ENCODE measurements around the gene MEP1A. TPM values are rescaled to one million over a fixed set of nuclear protein-coding genes. Genes with fewer than 3 reads are reported as not detected.
A peak's percentile ranks its signal among the peaks of the same experiment; 100 is the strongest.
"Not testable (repeated sequence)": the region's sequence is repeated elsewhere in the genome, so short reads cannot be mapped to it uniquely, and the experiment has no call there.

MEP1A gene
- total RNA-seq, 1 experiment from 2014 or later = not detected

DNA sequence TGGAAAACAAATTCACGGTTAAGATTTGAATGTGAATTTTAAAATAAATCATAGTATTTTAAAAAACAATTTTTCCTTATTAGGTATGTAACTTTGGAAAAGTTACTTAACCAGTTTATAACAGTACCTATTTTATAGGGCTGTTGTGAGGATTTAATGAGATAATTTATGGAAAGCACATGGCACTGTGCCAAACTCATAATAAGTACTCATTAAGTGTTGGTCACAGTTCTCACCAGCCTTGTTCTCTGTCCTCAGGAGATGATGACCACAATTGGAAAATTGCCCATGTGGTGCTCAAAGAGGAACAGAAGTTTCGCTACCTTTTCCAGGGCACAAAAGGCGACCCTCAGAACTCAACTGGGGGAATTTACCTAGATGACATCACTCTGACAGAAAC lies 39.6 kb downstream of the MEP1A start:
- DNase-seq (ENCODE audit: low read depth) = no peak

DNA sequence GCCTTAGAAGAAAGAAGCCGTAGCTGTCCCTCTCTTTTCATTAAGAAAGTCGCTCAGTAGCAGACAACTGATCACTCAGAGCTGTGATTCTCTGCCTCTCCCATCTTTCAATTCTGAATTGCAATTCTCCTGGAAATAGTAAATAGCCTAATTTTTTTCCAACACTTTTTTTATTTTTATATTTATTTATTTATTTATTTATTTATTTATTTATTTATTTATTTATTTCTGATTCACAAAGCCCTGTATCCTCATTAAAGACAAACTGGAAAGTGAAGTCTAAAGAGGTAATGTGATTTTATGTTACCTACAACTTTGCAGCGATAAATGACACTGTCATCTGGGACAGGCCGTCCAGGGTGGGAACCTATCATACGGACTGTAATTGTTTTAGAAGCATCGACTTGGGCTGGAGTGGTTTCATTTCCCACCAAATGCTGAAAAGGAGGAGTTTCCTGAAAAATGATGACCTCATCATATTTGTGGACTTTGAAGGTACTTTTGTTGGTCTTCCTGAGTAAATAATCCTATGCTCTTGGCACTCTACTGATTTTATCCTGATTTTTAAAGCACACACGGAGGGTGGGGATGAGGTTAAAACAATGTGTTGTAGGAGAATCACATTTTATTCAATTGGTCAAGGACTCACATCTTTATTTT lies 41.2 kb downstream of the MEP1A start:
- DNase-seq (ENCODE audit: low read depth) = not testable (repeated sequence)

DNA sequence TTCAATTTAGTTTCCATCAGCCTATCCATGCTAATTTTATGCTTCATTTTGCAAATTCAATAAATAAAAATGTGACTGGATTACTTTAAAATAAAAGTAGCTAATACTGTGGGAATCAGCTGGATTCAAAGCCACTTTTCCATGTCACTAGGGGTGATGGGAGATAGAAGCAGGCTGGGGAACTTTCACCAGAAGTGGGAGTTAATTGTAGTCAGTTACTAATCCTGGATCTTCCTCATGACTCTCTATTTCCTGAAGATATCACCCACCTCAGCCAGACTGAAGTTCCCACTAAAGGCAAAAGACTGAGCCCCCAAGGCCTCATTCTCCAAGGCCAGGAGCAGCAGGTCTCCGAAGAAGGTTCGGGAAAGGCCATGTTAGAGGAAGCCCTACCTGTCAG lies 41.8 kb downstream of the MEP1A start:
- DNase-seq (ENCODE audit: low read depth) = not testable (repeated sequence)

DNA sequence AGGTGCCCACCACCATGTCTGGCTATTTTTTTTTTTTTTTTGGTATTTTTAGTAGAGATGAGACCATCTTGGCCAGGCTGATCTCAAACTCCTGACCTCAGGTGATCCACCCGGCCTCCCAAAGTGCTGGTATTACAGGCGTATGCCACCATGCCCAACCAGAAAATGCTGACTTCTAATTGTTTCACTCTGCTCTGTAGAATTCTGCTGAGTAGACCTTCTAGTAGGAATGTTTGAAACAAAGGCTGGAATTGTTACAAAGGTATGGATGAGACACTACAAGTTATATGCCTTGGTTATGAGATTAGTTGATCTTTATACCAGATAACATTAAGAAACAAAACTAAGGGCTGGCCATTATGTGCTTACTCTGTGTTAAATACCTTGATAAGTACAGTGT lies 44.8 kb downstream of the MEP1A start:
- DNase-seq (ENCODE audit: low read depth) = no peak

DNA sequence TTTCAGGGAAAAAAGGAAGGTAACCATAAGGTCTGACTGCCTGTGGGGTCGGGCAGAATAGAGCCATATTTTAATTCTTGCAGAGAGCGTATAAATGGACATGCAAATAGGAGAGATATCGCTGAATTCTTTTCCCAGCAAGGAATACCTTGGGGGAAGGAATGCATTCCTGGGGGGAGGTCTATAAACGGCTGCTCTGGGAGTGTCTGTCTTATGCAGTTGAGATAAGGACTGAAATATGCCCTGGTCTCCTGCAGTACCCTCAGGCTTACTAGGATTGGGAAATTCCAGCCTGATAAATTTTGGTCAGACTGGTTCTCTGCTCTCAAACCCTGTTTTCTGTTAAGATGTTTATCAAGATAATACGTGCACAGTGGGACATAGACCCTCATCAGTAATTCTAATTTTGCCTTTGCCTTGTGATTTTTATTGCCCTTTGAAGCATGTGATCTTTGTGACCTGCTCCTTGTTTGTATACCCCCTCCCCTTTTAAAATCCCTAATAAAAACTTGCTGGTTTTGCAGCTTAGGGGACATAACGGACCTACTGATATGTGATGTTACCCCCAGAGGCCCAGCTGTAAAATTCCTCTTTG lies 49.2 kb downstream of the MEP1A start:
- not testable (repeated sequence) for DNase-seq (ENCODE audit: low read depth)

DNA sequence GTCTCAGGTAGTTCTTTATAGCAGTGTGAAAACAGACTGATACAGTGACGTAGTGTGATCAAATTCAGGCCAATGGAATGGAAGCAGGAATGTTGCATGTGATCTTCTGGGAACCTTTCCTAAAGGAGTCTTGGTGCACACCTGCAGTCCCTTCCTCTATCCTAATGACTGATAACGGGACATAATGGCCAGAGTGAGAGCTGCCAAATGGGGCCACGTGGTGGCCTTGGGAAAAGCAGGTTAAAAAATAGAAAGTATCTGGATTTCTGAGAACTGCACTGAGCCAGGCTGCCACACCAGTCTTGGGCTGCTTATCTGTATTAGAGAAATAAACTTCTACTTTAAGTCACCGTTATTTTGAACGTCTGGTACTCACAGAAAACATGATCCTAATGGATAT lies 51.9 kb downstream of the MEP1A start:
- DNase-seq (ENCODE audit: low read depth) = no peak

DNA sequence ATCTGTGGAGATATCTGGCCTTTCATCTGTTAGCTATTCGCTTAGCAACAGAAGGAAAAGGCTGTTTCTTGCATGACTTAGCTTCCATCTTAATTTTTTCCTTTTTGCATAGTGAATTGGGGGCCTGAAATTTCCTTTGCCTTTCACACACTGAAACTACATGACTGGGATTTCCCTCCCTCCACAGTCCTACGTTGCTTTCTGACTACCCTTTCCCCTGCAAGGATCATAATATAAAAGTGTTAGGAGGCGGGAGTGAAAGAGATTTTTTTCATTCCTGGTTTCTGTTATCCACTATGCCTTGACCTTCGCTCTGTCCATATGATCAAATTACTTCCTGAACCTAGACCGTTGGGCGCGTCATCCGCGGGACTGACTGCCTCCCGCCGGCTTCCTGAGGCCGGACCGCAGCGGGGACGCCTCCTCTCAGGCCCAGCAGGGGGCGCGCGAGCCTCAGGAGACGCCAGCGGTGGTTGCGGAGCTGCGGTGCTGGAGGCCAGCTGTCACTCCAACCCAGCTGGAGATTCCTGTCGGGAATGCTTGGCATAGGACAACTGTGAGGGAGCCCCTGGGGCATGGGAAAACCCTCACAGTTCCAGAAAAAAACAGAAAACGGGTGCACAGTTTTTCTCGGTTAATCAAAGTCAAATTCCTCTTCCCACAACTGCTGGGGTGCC lies 55.6 kb downstream of the MEP1A start:
- DNase-seq (ENCODE audit: low read depth) = peak; percentile 75

DNA sequence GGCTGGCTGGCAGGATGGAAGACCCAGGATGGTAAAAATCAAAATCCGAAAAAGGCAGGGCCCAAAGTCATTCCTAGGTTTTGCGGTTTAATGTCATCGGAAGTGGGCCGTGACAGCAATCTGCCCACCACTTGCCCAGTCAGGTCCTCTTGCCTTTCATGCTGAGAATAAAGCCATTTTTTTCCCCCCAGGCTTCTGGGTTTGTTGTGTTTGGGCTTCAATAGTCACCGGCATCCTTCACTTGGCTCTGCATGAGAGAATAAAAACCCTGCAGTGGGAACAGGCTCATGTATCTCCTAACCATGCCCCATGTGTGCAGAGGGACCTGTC lies 56.1 kb downstream of the MEP1A start:
- DNase-seq (ENCODE audit: low read depth) = no peak

DNA sequence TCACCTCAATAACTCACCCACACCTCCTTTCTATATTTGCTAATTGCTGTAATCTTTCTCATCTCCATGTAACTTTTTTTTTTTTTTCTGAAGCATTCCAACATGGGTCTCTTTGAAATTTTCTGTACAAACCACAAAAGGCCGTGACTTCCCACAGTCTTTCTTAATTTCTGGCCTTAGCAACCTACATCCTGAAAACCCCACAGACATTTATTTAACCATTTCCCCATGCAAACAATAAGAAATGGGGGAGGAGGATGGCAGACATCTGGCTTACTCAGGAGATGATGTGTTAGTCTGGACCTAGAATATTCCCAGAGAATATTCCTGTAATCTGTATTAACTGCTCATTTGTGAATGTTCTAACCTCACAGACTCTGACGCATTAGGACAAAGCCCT lies 57.6 kb downstream of the MEP1A start:
- peak; percentile 3 for DNase-seq (ENCODE audit: low read depth)

DNA sequence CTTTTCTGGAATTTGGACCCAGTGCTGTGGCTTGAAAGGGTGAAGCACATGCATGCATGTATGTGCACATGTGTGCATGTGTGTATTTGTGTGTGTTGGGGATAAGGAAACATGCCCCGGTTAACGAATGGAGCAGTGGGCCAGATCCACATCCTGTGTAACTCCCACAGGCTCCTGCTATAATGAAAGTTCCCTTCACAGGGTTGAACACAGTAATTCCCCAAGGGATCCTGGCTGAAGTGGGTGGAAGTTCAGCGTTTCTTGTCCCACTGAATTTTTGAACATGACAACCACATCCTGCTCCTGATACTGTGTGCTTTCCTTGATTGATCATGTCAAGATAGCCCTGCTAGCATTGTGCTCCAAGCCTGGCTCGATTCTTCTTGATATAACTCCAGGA lies 58.4 kb downstream of the MEP1A start:
- DNase-seq (ENCODE audit: low read depth) = not testable (repeated sequence)

DNA sequence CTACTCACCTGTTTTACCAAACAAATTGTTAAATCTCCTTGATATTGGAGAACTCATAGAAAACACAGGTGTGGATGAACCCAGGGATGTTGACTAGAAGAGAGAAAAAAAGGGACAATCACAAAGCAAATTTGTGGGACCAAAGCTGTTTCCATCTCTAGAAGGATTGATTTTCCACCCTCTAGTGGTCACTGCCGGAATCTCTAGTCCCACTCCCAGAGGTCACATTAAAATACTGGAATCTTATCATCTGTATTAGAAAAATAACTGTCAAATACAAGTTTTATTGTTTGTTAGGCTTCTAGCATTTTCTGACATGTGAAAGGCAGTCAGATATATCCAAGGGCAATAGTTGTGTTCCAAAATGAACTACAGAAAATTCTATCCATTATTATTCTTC lies 62.8 kb downstream of the MEP1A start:
- peak; percentile 22 for DNase-seq (ENCODE audit: low read depth)

DNA sequence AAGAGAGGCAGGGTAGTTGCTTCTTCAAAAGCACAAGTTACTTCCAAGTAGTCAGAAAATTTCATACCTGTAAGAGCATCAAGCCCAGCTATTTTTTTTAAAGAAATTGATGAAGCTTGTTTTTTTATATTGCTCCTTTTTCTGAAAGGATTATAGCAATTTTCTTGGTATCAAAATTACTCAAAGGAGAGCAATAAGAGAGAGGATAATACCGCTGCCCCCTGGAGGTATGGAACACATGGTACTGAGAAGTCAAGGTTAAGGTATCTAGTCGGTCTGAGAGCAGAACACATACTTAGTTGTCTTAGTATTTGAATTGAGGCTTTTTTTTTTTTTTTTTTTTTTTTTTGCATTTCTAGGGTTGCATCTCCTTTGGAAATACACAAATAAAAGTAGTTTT lies 69.2 kb downstream of the MEP1A start:
- DNase-seq (ENCODE audit: low read depth) = no peak

DNA sequence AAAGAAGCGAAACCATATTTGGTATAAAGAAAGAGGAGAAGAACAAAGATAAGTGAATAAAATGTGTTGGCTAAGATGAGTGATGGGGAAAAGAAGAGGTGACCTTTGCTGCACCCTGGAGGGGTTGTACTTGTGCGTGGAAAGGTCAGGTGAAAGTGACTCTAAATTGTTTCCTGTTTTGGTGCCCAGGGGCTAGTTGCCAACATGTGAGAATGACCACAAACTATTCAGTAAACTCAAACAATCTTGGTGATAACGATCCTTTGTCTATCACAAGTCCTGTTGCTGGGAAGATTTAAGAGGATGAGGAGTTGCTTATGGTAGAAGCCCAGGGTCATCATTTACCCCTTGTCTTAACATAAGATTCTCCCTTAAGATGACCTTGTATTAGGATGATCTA lies 70.6 kb downstream of the MEP1A start:
- no peak for DNase-seq (ENCODE audit: low read depth)

DNA sequence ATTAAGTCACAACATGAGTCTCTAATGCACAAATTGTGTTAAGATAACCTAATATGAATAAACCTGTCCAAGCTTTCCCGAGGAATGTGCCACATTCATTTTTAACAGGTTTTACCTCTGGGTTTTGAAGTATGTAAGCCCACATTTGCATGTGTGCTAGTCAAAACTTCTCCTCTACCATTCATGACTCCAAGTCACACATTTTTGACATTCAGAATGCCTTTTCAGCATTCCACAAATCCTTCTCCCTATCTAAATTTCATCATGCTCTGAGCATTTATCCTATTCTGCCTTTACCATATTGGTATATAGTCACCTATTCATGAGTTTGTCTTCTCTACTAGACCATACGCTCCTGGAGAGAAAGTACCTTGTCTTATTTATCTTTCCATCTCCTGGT lies 72.0 kb downstream of the MEP1A start:
- DNase-seq (ENCODE audit: low read depth) = no peak

DNA sequence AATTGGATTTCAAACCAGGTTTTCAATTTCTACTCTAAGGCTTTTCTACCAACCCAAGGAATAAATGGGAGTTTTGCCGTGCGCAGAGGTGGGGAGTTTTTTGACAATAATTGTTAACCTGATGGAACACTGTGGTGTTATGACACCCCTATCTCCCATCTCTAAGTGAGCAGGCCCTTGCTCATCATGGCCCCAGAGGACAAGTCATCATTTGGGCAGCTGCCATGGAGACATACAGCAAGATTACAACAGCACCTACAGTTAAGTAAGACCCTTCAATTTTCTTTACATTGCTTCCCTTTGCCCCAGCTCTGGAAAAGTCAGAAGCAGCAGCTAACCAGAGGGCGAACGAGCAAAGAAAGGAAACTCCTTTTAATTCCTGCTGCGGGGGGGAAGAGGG lies 74.2 kb downstream of the MEP1A start:
- DNase-seq (ENCODE audit: low read depth) = no peak

DNA sequence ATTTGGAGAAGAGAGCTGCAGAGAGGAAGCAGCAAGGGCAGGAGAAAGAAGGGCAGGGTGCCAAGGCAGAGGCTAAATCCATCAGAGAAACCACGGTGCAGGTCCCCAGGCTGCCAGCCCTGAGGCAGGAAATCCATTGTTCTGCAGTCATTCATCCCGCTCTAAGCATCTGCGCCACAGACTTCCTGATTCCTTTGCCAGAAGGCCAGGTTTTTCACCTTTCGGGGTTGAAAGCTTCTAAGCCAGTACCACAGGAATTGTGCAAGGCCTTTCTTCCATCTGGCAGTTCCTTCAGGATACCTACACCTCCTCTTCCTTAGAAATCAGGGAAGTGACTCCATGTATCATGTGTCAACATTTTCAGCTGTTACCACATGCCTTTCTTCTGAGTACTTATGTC lies 82.9 kb downstream of the MEP1A start:
- DNase-seq (ENCODE audit: low read depth) = peak; percentile 73

DNA sequence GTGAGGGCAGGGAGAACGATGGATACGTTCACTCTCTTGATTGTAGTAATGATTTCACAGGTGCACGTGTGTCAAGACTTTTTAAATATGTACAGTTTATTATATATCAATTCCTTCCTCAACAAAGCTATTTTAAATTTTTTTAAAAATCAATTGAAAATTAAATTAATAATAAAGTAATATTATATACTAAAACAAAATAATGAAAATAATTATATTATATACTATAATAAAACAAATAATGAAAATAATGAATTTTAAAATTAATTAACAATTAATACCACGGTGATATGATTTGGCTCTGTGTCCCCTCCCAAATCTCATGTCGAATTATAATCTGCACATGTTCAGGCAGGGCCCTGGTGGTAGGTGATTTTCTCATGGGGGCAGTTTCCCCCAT lies 85.8 kb downstream of the MEP1A start:
- no peak for DNase-seq (ENCODE audit: low read depth)

DNA sequence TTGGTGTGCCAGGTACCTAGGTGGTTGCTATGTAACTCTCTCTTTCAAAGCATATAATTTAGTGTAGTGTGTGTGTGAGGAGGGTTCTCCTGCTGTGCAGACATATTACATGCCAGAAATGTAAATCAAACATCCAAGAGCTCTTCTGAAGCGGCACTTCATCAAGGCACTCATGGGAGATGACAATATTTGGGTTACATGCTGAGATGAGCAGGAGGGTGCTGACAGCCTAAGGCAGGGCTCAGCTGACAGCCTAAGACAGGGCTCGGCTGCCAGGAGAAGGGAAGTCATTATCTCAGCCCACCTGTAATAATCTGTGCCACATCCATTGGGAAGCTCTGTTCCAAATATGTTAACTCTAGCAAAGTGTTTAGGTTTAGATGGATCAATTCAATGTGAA lies 89.5 kb downstream of the MEP1A start:
- no peak for DNase-seq (ENCODE audit: low read depth)

DNA sequence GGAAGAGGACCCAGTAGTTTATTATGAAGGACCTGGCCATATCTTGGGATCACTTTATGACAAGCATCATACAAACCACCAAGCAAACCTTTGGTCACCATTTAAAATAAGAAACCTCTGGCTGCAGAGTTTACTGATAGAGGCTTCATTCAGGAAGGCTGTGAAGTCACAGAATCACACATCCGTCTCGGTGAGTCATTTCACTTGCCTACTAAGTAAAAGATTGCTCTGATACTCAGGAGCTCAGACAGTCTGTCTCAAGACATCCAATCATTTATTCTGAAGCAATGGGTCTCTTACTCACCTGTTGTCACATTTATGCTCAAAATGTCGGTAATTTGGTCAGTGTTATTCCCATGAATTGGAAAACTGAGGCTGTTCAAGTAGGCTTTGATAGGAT lies 94.8 kb downstream of the MEP1A start:
- DNase-seq (ENCODE audit: low read depth) = no peak

DNA sequence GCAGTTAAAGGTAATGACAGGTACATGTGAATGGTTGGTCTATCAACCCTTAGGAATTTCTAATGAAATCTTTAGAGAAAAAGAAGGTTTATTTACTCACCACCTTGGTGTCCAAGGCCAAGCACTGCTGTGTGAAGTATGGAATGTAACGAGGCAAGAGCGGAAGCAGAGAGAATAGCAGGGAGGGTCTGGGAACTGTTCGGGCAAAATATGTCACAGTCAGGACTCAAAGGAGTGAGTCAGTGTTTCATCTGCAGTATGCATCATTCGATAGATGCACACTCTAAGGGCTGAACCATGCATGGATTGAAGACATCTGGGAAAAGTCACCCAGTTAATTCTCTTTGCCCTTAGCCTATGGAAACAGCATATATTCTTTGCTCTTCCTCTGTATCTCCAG lies 95.4 kb downstream of the MEP1A start:
- no peak for DNase-seq (ENCODE audit: low read depth)
